Parathyroid adenoma (tissue), 2 donors: ENCODE results near the gene CYP8B1.
A peak's percentile ranks its signal among the peaks of the same experiment; 100 is the strongest.

Source experiments
- H2AFZ ChIP-seq: fragments of 300-600 bp; sonication (generic); one replicate; pipeline ENCODE4 v1.7.0; 2017; ENCODE audit warnings: antibody characterized with exemption, mild to moderate bottlenecking
- H3K27ac ChIP-seq: fragments of 300-600 bp; sonication (generic); one replicate; pipeline ENCODE4 v1.7.0; 2017
- H3K27me3 ChIP-seq: fragments of 300-600 bp; sonication (generic); one replicate; pipeline ENCODE4 v1.7.0; 2017; ENCODE audit warnings: low read length; ENCODE audit not compliant: control insufficient read depth, insufficient read depth
- H3K36me3 ChIP-seq: fragments of 300-600 bp; sonication (generic); one replicate; pipeline ENCODE4 v1.7.0; 2017; ENCODE audit warnings: low read length; ENCODE audit not compliant: control insufficient read depth, insufficient read depth
- H3K4me1 ChIP-seq: fragments of 300-600 bp; sonication (generic); one replicate; pipeline ENCODE4 v1.7.0; 2017; ENCODE audit warnings: control low read depth
- H3K4me2 ChIP-seq: fragments of 300-600 bp; sonication (generic); one replicate; pipeline ENCODE4 v1.7.0; 2017; ENCODE audit warnings: low read length
- H3K4me3 ChIP-seq: fragments of 300-600 bp; sonication (generic); one replicate; pipeline ENCODE4 v1.7.0; 2017; ENCODE audit warnings: low read depth, low read length
- H3K79me2 ChIP-seq: fragments of 300-600 bp; sonication (generic); one replicate; pipeline ENCODE4 v1.7.0; 2017; ENCODE audit warnings: control low read depth
- H3K9ac ChIP-seq: fragments of 300-600 bp; sonication (generic); one replicate; pipeline ENCODE4 v1.7.0; 2017; ENCODE audit warnings: mild to moderate bottlenecking
- H3K9me3 ChIP-seq: fragments of 300-600 bp; sonication (generic); one replicate; pipeline ENCODE4 v1.7.0; 2017; ENCODE audit warnings: low read length; ENCODE audit not compliant: control insufficient read depth
- CTCF ChIP-seq: fragments of 300-600 bp; sonication (generic); IDR thresholded peaks from one replicate; pipeline ENCODE4 v1.7.0; 2017; ENCODE audit warnings: antibody characterized with exemption, mild to moderate bottlenecking
- donor health status: primary hyperparathyroidism.

CYP8B1 gene

DNA sequence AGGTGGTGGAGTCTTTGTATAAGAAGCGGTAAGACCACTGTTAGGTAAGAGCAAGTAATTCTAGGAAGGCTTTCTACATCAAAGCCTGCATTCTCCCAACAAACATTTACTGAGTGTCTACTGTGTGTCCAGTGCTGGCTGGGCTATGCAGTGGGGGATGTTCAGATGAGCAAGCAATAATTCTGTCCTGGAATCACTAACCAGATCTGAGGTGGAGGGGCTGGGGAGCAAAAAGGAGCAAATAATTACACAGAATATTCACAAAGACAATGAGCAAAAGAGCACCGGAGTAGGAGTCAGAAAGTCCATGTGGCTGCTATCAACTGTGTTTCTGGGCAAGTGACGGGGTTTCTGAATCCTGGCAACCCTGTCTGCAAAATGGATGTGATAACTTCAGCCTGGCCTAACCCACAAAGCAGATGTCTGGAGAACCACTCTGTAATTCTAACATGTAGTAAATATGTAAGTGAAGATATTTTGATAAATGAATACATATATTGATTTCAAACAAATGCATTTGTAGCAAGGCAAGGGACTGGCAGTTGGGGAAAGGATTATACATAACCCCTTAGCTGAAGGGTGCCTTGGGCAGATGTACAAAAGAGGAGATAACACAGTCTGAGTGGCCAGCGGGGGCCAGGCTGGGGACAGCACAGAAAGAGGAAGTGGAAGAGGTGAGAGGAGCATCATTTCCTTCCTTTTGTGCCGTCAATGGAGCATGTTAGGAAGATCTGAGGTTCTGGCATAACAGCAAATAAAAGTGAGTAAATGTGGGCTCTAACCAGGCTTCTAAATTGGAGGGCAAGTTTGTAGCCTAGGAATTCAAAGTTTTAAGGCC is 28.8 kb downstream of the CYP8B1 start:
- H3K4me3 ChIP-seq = no peak overlapping the region
- H3K9me3 ChIP-seq = no peaks in the 10 kb centered on the region
- H3K36me3 ChIP-seq = no peaks in the 10 kb centered on the region
- TF ChIP-seq CTCF = no peak
- no peak overlapping the region for H3K9ac ChIP-seq
- no peaks in the 10 kb centered on the region for H3K4me1 ChIP-seq
- no peaks in the 10 kb centered on the region for H3K27me3 ChIP-seq
- H3K27ac ChIP-seq = no peak overlapping the region
- H2AFZ ChIP-seq = no peak overlapping the region
- H3K79me2 ChIP-seq = no peaks in the 10 kb centered on the region
- no peak overlapping the region for H3K4me2 ChIP-seq

DNA sequence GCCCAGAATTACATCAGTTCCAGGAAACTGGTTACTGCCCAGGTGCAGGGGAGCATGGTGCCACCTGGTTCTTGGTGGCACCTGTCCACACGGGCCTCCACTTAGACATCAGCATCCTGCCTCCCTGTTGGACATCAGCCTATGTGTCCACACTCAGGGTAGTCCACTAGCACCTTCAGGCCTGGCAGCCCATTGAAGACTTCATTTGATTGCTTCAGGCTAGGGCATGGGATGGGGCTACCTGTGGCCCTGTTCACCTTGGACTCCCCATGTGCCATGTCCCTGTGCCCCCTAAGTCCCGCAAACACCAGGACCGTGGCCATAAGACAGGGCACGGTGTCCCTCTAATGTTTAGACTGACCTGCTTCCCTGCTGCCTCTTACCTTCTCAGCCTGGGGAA is 30.9 kb downstream of the CYP8B1 start:
- TF ChIP-seq CTCF = no peak
- no peaks in the 10 kb centered on the region for H3K9me3 ChIP-seq
- H3K79me2 ChIP-seq = no peaks in the 10 kb centered on the region
- H2AFZ ChIP-seq = no peak overlapping the region
- no peak overlapping the region for H3K9ac ChIP-seq
- H3K36me3 ChIP-seq = no peaks in the 10 kb centered on the region
- H3K4me2 ChIP-seq = no peak overlapping the region
- H3K27ac ChIP-seq = no peak overlapping the region
- H3K27me3 ChIP-seq = no peaks in the 10 kb centered on the region
- no peaks in the 10 kb centered on the region for H3K4me1 ChIP-seq
- H3K4me3 ChIP-seq = no peak overlapping the region

- no peak overlapping the region for H3K9ac ChIP-seq
- no peak overlapping the region for H3K4me2 ChIP-seq
- H3K9me3 ChIP-seq = no peaks in the 10 kb centered on the region
- H3K36me3 ChIP-seq = no peaks in the 10 kb centered on the region
- H2AFZ ChIP-seq = no peak overlapping the region
- no peak overlapping the region for H3K4me3 ChIP-seq
- H3K27me3 ChIP-seq = no peaks in the 10 kb centered on the region
- H3K4me1 ChIP-seq = no peaks in the 10 kb centered on the region
- no peak overlapping the region for H3K27ac ChIP-seq
- H3K79me2 ChIP-seq = no peaks in the 10 kb centered on the region
- no peak for TF ChIP-seq CTCF
Observed at GRCh38 chr3:42844412-42844713, 31.3 kb downstream of the CYP8B1 start.

GRCh38 chr3:42843713-42844411 is 31.8 kb downstream of the CYP8B1 start:
- H3K79me2 ChIP-seq = no peaks in the 10 kb centered on the region
- no peaks in the 10 kb centered on the region for H3K36me3 ChIP-seq
- TF ChIP-seq CTCF = no peak
- no peaks in the 10 kb centered on the region for H3K9me3 ChIP-seq
- no peak overlapping the region for H3K9ac ChIP-seq
- H2AFZ ChIP-seq = no peak overlapping the region
- H3K27ac ChIP-seq = peak overlapping the region; percentile 32
- H3K4me2 ChIP-seq = no peak overlapping the region
- H3K27me3 ChIP-seq = no peaks in the 10 kb centered on the region
- no peak overlapping the region for H3K4me3 ChIP-seq
- no peaks in the 10 kb centered on the region for H3K4me1 ChIP-seq

GRCh38 chr3:42841332-42841731 is 34.3 kb downstream of the CYP8B1 start:
- Histone ChIP-seq H3K79me2 (no peaks in the 10 kb centered on the region), H3K36me3 (no peaks in the 10 kb centered on the region), H3K9ac (no peak overlapping the region), H2AFZ (no peak overlapping the region), H3K4me3 (no peak overlapping the region), H3K4me1 (no peaks in the 10 kb centered on the region), H3K4me2 (no peak overlapping the region), H3K27ac (no peak overlapping the region), H3K27me3 (no peaks in the 10 kb centered on the region), H3K9me3 (no peaks in the 10 kb centered on the region)
- TF ChIP-seq CTCF = no peak
